ENCODE data around the gene FRMD4A. TPM values are rescaled to one million over a fixed set of nuclear protein-coding genes. Genes with fewer than 3 reads are reported as not detected.
A peak's percentile ranks its signal among the peaks of the same experiment; 100 is the strongest.
"Not testable (repeated sequence)": the region's sequence is repeated elsewhere in the genome, so short reads cannot be mapped to it uniquely, and the experiment has no call there.

The FRMD4A gene
- total RNA-seq, 6 donors from 2014 or later = 22.3 to 114 (median 52.3) TPM

GRCh38 chr10:13905281-13905680, 425.4 kb downstream of the FRMD4A start:
- peaks cover 0 to 3% (median 0%) of the 10 kb centered on the region in 4 donors for H3K9me3 ChIP-seq

DNA sequence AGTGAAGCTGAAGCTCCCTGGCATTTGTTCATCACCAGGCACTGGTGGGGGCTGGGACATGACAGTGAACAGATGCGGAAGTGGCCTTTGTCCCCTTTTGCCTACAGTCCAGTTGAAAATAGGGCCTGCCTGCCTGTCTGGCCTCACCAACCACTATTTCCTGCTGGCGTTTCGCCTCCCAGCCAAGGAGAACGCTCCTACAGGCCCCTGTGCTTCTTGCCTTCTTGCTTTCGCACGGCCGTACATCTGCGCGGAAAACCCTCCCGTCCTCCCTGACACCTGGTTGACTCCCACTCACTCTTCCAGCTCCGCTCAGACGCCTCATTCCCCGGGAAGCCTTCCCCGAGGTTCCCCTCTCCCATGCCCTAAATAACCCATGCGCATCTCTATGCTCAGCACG, 426.7 kb downstream of the FRMD4A start:
- Histone ChIP-seq H3K36me3 (no peaks in the 10 kb centered on the region), H3K9me3 (no peaks in the 10 kb centered on the region), H3K27ac (peak overlapping the region in 2 of 4 donors; percentile 7 to 48), H3K4me1 (no peaks in the 10 kb centered on the region), H3K4me3 (no peak overlapping the region), H3K27me3 (no peaks in the 10 kb centered on the region)
- TF ChIP-seq, protein P1, sequence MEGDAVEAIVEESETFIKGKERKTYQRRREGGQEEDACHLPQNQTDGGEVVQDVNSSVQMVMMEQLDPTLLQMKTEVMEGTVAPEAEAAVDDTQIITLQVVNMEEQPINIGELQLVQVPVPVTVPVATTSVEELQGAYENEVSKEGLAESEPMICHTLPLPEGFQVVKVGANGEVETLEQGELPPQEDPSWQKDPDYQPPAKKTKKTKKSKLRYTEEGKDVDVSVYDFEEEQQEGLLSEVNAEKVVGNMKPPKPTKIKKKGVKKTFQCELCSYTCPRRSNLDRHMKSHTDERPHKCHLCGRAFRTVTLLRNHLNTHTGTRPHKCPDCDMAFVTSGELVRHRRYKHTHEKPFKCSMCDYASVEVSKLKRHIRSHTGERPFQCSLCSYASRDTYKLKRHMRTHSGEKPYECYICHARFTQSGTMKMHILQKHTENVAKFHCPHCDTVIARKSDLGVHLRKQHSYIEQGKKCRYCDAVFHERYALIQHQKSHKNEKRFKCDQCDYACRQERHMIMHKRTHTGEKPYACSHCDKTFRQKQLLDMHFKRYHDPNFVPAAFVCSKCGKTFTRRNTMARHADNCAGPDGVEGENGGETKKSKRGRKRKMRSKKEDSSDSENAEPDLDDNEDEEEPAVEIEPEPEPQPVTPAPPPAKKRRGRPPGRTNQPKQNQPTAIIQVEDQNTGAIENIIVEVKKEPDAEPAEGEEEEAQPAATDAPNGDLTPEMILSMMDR (IDR thresholded peaks at IDR 0.05) = no peak
- TF ChIP-seq EP300 (IDR thresholded peaks at IDR 0.05) (no peak), POLR2AphosphoS5 (IDR thresholded peaks at IDR 0.05) (no peak), POLR2A (IDR thresholded peaks at IDR 0.05) (no peak)
- 64 to 86% methylated on average over 16 of the region's 16 CpGs for WGBS, 2 donors
- DNase-seq (peak; percentile 18 to 39), ATAC-seq (ENCODE audit: low FRiP score in 2 of 2) (peak in 1 of 2 donors; percentile 51)

More at GRCh38 chr10:13905281-13905680, 425.4 kb downstream of the FRMD4A start:
- Histone ChIP-seq H3K36me3 (no peaks in the 10 kb centered on the region), H3K4me1 (no peaks in the 10 kb centered on the region), H3K4me3 (no peak overlapping the region), H3K27ac (no peak overlapping the region), H3K27me3 (no peaks in the 10 kb centered on the region)
- WGBS, 2 donors = 91 to 94% methylated on average over 1 of the region's 1 CpG
- DNase-seq (no peak), ATAC-seq (ENCODE audit: low FRiP score in 2 of 2) (no peak)
- no peak for TF ChIP-seq EP300 (IDR thresholded peaks at IDR 0.05)
- TF ChIP-seq POLR2AphosphoS5 (IDR thresholded peaks at IDR 0.05) = no peak
- TF ChIP-seq POLR2A (IDR thresholded peaks at IDR 0.05) = no peak
- TF ChIP-seq, protein P1 (IDR thresholded peaks at IDR 0.05) = no peak

DNA sequence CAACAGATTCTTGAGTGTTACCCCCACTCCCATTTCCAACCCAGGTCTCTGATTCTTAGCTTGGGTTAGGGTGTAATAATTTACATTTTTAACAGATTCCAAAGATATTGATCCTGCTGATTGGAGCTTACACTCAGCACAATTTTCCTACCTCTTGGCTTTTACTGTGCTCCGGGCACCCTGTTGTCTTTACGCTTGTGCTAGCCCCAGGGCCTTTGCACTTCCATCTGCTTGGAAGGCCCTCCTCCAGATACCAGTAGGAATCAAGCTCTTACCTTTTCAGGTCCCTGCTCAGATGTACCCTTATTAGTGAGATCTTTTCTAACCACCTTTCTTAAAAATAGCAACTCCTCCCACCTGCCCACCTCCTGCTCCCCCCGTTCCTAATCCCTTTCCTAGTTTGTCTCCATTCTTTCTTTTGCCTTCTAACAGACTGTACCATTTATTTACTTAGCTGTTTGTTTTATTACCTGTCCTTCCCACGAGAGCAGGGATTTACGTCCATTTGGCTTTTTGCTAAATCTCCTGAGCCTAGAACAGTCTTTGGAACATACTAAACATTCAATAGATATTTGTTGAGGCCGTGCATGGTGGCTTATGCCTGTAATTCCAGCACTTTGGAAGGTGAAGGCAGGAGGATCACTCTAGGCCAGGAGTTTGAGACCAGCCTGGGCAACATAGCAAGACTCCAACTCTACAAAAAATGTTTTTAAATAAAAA, 427.7 kb downstream of the FRMD4A start:
- Histone ChIP-seq H3K27me3 (no peaks in the 10 kb centered on the region), H3K4me3 (no peak overlapping the region), H3K4me1 (no peaks in the 10 kb centered on the region), H3K36me3 (no peaks in the 10 kb centered on the region), H3K27ac (no peak overlapping the region), H3K9me3 (no peaks in the 10 kb centered on the region)
- no peak for ATAC-seq (ENCODE audit: low FRiP score in 2 of 2)
- WGBS, 2 donors = 89 to 91% methylated on average over 6 of the region's 6 CpGs
- DNase-seq = no peak
- no peak for TF ChIP-seq POLR2A (IDR thresholded peaks at IDR 0.05)
- no peak for TF ChIP-seq POLR2AphosphoS5 (IDR thresholded peaks at IDR 0.05)
- no peak for TF ChIP-seq EP300 (IDR thresholded peaks at IDR 0.05)
- TF ChIP-seq, protein P1 (IDR thresholded peaks at IDR 0.05) = no peak

DNA sequence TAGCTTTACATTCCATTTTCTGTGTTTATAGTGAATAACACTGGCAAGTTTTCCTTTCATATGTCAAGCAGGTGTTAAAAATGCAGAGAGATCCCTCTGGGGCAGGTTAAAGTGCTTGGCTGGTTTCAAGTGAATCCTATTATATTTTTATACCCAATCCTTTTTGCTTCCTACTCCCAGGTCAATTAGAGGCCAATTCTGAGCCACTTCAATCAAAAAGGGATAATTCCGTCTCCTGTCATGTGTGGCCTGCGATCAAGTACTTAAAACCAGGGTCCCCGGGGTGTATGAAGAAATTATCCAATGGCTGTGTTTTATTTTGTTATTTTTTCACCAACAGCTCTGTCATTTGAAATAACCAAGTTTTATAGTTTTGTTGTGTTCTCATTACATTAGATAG, 430.8 kb downstream of the FRMD4A start:
- DNase-seq = no peak
- no peak for TF ChIP-seq POLR2AphosphoS5 (IDR thresholded peaks at IDR 0.05)
- no peak for TF ChIP-seq EP300 (IDR thresholded peaks at IDR 0.05)
- TF ChIP-seq, protein P1 (IDR thresholded peaks at IDR 0.05) = no peak
- no peak for TF ChIP-seq POLR2A (IDR thresholded peaks at IDR 0.05)
- Histone ChIP-seq H3K36me3 (no peaks in the 10 kb centered on the region), H3K4me1 (no peaks in the 10 kb centered on the region), H3K27ac (no peak overlapping the region), H3K4me3 (no peak overlapping the region), H3K27me3 (no peaks in the 10 kb centered on the region), H3K9me3 (no peaks in the 10 kb centered on the region)
- ATAC-seq (ENCODE audit: low FRiP score in 2 of 2) = no peak
- 88 to 96% methylated on average over 3 of the region's 3 CpGs for WGBS, 2 donors

- not testable (repeated sequence) for DNase-seq; ATAC-seq (ENCODE audit: low FRiP score in 2 of 2); H3K27me3 ChIP-seq; H3K4me3 ChIP-seq; H3K36me3 ChIP-seq; H3K9me3 ChIP-seq; H3K27ac ChIP-seq
- H3K4me1 ChIP-seq = peaks cover 0 to 12% (median 3%) of the 10 kb centered on the region in 4 donors
- WGBS, 2 donors = 81 to 100% methylated on average over 1 of the region's 1 CpG
Observed at GRCh38 chr10:13896146-13896545, 434.6 kb downstream of the FRMD4A start.

All from upper lobe of left lung (tissue), 6 donors.